Keratinocyte (primary cell): ENCODE data around the gene CD96. TPM values are rescaled to one million over a fixed set of nuclear protein-coding genes. Genes with fewer than 3 reads are reported as not detected.

Source experiments
- DNase-seq: peaks from one replicate; pipeline ENCODE4 v3.0.0-alpha.2; 2011; ENCODE audit warnings: low read depth, missing footprints, low spot score
- FAIRE-seq: peaks from 2 replicates; lab custom pipeline; 2011; peaks lifted over from hg19 to GRCh38; lab: Jason Lieb, UNC
- H2AFZ ChIP-seq: 2 replicates; pipeline ENCODE4 v1.6.0; 2012; ENCODE audit warnings: low read length, control low read depth, inconsistent platforms; ENCODE audit not compliant: control insufficient read depth
- H3K27ac ChIP-seq: 2 replicates; pipeline ENCODE4 v1.5.1; 2011; ENCODE audit warnings: low read length; ENCODE audit not compliant: control insufficient read depth, insufficient read depth
- H3K27me3 ChIP-seq: 3 replicates; pipeline ENCODE4 v1.6.0; 2011; ENCODE audit warnings: low read length; ENCODE audit not compliant: control insufficient read depth, insufficient read depth; ENCODE audit errors: extremely low read depth
- H3K36me3 ChIP-seq, 2 experiments: 2 replicates in 1 of 2; 3 replicates in 1 of 2; pipeline ENCODE4 v1.5.1; 2011; ENCODE audit warnings: low read length in 2 of 2, mild to moderate bottlenecking in 1 of 2; ENCODE audit not compliant: control insufficient read depth in 2 of 2, insufficient read depth in 2 of 2; ENCODE audit errors: extremely low read depth in 1 of 2
- H3K4me1 ChIP-seq: 3 replicates; pipeline ENCODE4 v1.5.1; 2011; ENCODE audit warnings: low read length; ENCODE audit not compliant: control insufficient read depth, insufficient read depth; ENCODE audit errors: extremely low read depth
- H3K4me2 ChIP-seq: 3 replicates; pipeline ENCODE4 v1.6.0; 2011; ENCODE audit warnings: low read depth, low read length; ENCODE audit not compliant: control insufficient read depth, insufficient read depth; ENCODE audit errors: extremely low read depth
- H3K4me3 ChIP-seq, 3 experiments: fragments of 200-600 bp in 1 of 3; sonication (generic) in 1 of 3; 2 replicates in 2 of 3; 3 replicates in 1 of 3; pipeline ENCODE4 v1.5.1; 2011 to 2016; ENCODE audit warnings: low read length in 3 of 3, mild to moderate bottlenecking in 3 of 3, control low read depth in 2 of 3, inconsistent platforms in 1 of 3, low read depth in 1 of 3, mixed read lengths in 1 of 3, mixed run types in 1 of 3, moderate library complexity in 1 of 3; ENCODE audit not compliant: control insufficient read depth in 2 of 3, insufficient read depth in 2 of 3; ENCODE audit errors: extremely low read depth in 1 of 3
- H3K79me2 ChIP-seq: 2 replicates; pipeline ENCODE4 v1.6.0; 2012; ENCODE audit warnings: low read length; ENCODE audit not compliant: control insufficient read depth, insufficient read depth
- H3K9ac ChIP-seq: 3 replicates; pipeline ENCODE4 v1.6.0; 2011; ENCODE audit warnings: low read length; ENCODE audit not compliant: control insufficient read depth, insufficient read depth; ENCODE audit errors: extremely low read depth
- H3K9me1 ChIP-seq: 3 replicates; pipeline ENCODE4 v1.6.0; 2011; ENCODE audit warnings: low read length; ENCODE audit not compliant: control insufficient read depth, insufficient read depth; ENCODE audit errors: extremely low read depth
- H3K9me3 ChIP-seq: 2 replicates; pipeline ENCODE4 v1.5.1; 2012; ENCODE audit warnings: low read depth, low read length; ENCODE audit not compliant: control insufficient read depth
- H4K20me1 ChIP-seq: 3 replicates; pipeline ENCODE4 v1.6.0; 2011; ENCODE audit warnings: low read length; ENCODE audit not compliant: control insufficient read depth, insufficient read depth; ENCODE audit errors: extremely low read depth
- EZH2 ChIP-seq: IDR thresholded peaks from one replicate; pipeline ENCODE4 v1.6.1; 2012; ENCODE audit warnings: inconsistent platforms, mild to moderate bottlenecking, low read length, moderate library complexity
- dilution Hi-C: fragments of 300-500 bp; cut with MboI; formaldehyde crosslinking; loops from one replicate; pipeline ENCODE4 v1.7.0; 2020; ENCODE audit warnings: low sequenced_read_pairs; ENCODE audit not compliant: extremely low pct_ligation_motif_present
- polyA plus RNA-seq, 5 experiments: library from polyadenylated mRNA; depleted of rRNA in 3 of 5; stranded (reverse) in 3 of 5; stranded (forward) in 1 of 5; unstranded in 1 of 5; fragments of >200 nt; gene quantifications; 1 replicate in 1 of 5; 2 replicates in 3 of 5; 3 replicates in 1 of 5; pipeline versions ENCODE4 v1.2.1 to v1.2.3, GENCODE V29; 2011 to 2012; ENCODE audit warnings: missing spikeins in 2 of 5, low read depth in 1 of 5, low replicate concordance in 1 of 5
- TF ChIP-seq, protein P1 (sequence below), 3 experiments: IDR thresholded peaks in 1 of 3; conservative IDR thresholded peaks in 1 of 3; optimal IDR thresholded peaks in 1 of 3; 2 replicates in 2 of 3; 3 replicates in 1 of 3; pipeline versions ENCODE3 to v1.5.1; 2011; ENCODE audit warnings: low read length in 3 of 3, mild to moderate bottlenecking in 3 of 3, moderate library complexity in 2 of 3, control low read depth in 1 of 3, inconsistent platforms in 1 of 3; ENCODE audit not compliant: insufficient read depth in 2 of 3; ENCODE audit errors: extremely low read depth in 1 of 3

Gene CD96
- polyA plus RNA-seq, 1 donor (not counting 4 experiments of a cell fraction or from before 2014, with no cell fraction given) = 0.13 TPM

DNA sequence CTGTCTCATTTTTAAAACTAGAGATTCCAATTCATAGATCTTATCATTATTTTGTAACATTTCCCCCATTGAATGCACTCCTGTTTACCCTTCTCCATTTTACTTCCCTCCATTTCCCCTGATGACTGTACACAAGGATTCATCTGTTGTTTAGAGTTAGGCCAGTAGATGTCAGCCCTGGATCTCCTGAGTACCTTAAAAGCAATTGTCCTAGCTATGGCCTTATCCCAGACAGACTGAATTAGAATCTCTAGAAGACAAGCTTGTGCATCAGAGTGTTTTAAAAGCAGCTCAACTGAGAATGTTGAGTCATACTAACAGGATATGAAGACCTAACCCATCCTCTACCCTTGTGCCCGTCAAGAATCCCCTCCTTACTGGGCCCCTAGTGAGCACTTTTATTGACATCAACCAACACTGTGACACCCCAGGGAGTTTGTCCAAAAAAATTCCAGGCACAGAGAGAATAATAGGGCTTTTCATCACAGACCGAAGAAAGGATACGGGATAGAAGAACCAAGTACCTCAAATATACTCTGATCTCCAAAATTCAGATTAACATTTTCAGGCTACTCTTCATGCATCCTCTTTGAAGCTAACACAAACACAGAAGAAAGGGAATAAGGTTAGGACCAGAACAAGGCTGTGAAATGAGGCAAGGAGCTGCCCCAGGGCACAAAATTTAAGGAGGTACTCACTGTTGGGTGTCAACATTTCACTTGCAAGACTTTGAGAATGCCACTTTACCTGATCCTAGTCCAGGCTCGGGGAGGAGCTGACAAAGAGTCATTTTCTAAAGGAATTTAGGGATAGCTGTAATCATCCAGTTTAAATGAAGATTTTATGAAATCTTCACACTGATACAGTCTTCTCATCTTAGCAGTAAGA is 36.0 kb downstream of the CD96 start:
- peak overlapping the region; percentile 22 for H3K27ac ChIP-seq
- peaks cover 29% of the 10 kb centered on the region for H3K4me1 ChIP-seq
- TF ChIP-seq, protein P1, sequence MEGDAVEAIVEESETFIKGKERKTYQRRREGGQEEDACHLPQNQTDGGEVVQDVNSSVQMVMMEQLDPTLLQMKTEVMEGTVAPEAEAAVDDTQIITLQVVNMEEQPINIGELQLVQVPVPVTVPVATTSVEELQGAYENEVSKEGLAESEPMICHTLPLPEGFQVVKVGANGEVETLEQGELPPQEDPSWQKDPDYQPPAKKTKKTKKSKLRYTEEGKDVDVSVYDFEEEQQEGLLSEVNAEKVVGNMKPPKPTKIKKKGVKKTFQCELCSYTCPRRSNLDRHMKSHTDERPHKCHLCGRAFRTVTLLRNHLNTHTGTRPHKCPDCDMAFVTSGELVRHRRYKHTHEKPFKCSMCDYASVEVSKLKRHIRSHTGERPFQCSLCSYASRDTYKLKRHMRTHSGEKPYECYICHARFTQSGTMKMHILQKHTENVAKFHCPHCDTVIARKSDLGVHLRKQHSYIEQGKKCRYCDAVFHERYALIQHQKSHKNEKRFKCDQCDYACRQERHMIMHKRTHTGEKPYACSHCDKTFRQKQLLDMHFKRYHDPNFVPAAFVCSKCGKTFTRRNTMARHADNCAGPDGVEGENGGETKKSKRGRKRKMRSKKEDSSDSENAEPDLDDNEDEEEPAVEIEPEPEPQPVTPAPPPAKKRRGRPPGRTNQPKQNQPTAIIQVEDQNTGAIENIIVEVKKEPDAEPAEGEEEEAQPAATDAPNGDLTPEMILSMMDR (optimal IDR thresholded peaks at IDR 0.05 in 1 of 3, IDR thresholded peaks at IDR 0.05 in 1 of 3, conservative IDR thresholded peaks at IDR 0.05 in 1 of 3; ENCODE audit: extremely low read depth in 1 of 3, insufficient read depth in 2 of 3, low read length in 3 of 3) = peak; percentile 62 to 79 (median 66)
- TF ChIP-seq EZH2 = no peak
- FAIRE-seq (peak; percentile 95), DNase-seq (no peak)
- H3K79me2 ChIP-seq = no peaks in the 10 kb centered on the region
- no peak overlapping the region for H3K9ac ChIP-seq
- H3K4me2 ChIP-seq = peak overlapping the region; percentile 35
- H3K27me3 ChIP-seq = no peaks in the 10 kb centered on the region
- dilution Hi-C loops = loop anchor here (25.0 kb wide), 1 partner anchor 109 kb away; no protein-coding TSS in a partner anchor
- H3K4me3 ChIP-seq = no peak overlapping the region
- no peak overlapping the region for H2AFZ ChIP-seq
- no peaks in the 10 kb centered on the region for H4K20me1 ChIP-seq
- no peaks in the 10 kb centered on the region for H3K9me1 ChIP-seq
- H3K36me3 ChIP-seq = no peaks in the 10 kb centered on the region
- H3K9me3 ChIP-seq = no peaks in the 10 kb centered on the region

DNA sequence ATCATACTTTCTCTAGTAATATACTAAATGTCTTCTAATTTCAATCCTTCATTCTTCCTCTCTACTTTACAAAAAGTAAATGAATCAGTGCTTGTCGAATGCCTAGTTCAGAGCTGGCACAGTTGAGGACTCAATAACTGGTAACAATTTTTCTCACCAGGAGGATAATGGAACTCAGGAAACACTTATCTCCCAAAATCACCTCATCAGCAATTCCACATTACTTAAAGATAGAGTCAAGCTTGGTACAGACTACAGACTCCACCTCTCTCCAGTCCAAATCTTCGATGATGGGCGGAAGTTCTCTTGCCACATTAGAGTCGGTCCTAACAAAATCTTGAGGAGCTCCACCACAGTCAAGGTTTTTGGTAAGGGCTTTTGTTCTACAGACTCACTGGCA is 36.9 kb downstream of the CD96 start:
- Histone ChIP-seq H3K27me3 (no peaks in the 10 kb centered on the region), H3K79me2 (no peaks in the 10 kb centered on the region), H3K4me3 (no peak overlapping the region), H4K20me1 (no peaks in the 10 kb centered on the region), H3K4me1 (peaks cover 29% of the 10 kb centered on the region), H3K9ac (no peak overlapping the region), H3K9me3 (no peaks in the 10 kb centered on the region), H3K4me2 (no peak overlapping the region), H3K27ac (no peak overlapping the region), H3K36me3 (no peaks in the 10 kb centered on the region), H2AFZ (no peak overlapping the region), H3K9me1 (no peaks in the 10 kb centered on the region)
- DNase-seq (no peak), FAIRE-seq (peak; percentile 32)
- dilution Hi-C loops = loop anchor here (25.0 kb wide), 1 partner anchor 108 kb away; no protein-coding TSS in a partner anchor
- TF ChIP-seq, protein P1 (optimal IDR thresholded peaks at IDR 0.05 in 1 of 3, IDR thresholded peaks at IDR 0.05 in 1 of 3, conservative IDR thresholded peaks at IDR 0.05 in 1 of 3; ENCODE audit: extremely low read depth in 1 of 3, insufficient read depth in 2 of 3, low read length in 3 of 3) = no peak
- TF ChIP-seq EZH2 = no peak
